Ishikawa (cell line): ENCODE data around the gene ZNF8.

ENCODE experiments used
- EGR1 ChIP-seq: IDR thresholded peaks from 2 replicates; pipeline ENCODE4 v1.6.1; 2012
- EP300 ChIP-seq: IDR thresholded peaks from 2 replicates; pipeline ENCODE4 v1.6.1; 2012; ENCODE audit warnings: borderline replicate concordance
- FOXM1 ChIP-seq: IDR thresholded peaks from 2 replicates; pipeline ENCODE4 v1.6.1; 2012; ENCODE audit warnings: low read depth, borderline replicate concordance
- RAD21 ChIP-seq: IDR thresholded peaks from 2 replicates; pipeline ENCODE4 v1.6.1; 2012; ENCODE audit warnings: low read depth
- TAF1 ChIP-seq: IDR thresholded peaks from 2 replicates; pipeline ENCODE4 v1.6.1; 2012; ENCODE audit warnings: low read depth, mild to moderate bottlenecking
- TCF12 ChIP-seq: IDR thresholded peaks from 2 replicates; pipeline ENCODE4 v1.6.1; 2012; ENCODE audit warnings: low read depth
- YY1 ChIP-seq: IDR thresholded peaks from 2 replicates; pipeline ENCODE4 v1.6.1; 2012; ENCODE audit warnings: low read depth
- TF ChIP-seq, protein P1 (sequence below): IDR thresholded peaks from 2 replicates; pipeline ENCODE4 v1.6.1; 2012
- TF ChIP-seq, protein P2 (sequence below): IDR thresholded peaks from 2 replicates; pipeline ENCODE4 v1.6.1; 2012; ENCODE audit warnings: low read depth, mild to moderate bottlenecking

DNA sequence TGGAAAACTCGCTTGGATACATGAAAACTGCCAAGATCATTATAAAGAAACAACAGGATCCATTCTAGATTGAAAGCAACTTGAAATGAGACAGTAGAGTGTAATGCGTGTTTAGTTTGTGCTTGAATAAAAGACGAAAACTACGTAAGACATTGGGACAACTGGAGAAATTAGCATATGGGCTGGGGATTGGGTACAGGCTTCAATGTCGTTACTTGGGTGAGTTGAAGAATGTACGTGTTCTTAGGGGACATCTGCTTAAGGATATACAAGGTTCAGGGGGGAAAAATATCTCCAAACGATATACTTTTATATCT is 26.0 kb downstream of the ZNF8 start:
- TF ChIP-seq EP300 (no peak), EGR1 (no peak), TAF1 (no peak), TCF12 (no peak), FOXM1 (no peak), RAD21 (no peak), YY1 (no peak)
- TF ChIP-seq, protein P1, sequence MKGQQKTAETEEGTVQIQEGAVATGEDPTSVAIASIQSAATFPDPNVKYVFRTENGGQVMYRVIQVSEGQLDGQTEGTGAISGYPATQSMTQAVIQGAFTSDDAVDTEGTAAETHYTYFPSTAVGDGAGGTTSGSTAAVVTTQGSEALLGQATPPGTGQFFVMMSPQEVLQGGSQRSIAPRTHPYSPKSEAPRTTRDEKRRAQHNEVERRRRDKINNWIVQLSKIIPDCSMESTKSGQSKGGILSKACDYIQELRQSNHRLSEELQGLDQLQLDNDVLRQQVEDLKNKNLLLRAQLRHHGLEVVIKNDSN = no peak
- TF ChIP-seq, protein P2, sequence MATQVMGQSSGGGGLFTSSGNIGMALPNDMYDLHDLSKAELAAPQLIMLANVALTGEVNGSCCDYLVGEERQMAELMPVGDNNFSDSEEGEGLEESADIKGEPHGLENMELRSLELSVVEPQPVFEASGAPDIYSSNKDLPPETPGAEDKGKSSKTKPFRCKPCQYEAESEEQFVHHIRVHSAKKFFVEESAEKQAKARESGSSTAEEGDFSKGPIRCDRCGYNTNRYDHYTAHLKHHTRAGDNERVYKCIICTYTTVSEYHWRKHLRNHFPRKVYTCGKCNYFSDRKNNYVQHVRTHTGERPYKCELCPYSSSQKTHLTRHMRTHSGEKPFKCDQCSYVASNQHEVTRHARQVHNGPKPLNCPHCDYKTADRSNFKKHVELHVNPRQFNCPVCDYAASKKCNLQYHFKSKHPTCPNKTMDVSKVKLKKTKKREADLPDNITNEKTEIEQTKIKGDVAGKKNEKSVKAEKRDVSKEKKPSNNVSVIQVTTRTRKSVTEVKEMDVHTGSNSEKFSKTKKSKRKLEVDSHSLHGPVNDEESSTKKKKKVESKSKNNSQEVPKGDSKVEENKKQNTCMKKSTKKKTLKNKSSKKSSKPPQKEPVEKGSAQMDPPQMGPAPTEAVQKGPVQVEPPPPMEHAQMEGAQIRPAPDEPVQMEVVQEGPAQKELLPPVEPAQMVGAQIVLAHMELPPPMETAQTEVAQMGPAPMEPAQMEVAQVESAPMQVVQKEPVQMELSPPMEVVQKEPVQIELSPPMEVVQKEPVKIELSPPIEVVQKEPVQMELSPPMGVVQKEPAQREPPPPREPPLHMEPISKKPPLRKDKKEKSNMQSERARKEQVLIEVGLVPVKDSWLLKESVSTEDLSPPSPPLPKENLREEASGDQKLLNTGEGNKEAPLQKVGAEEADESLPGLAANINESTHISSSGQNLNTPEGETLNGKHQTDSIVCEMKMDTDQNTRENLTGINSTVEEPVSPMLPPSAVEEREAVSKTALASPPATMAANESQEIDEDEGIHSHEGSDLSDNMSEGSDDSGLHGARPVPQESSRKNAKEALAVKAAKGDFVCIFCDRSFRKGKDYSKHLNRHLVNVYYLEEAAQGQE = no peak
